OCI-LY7 (cell line): Measurements from ENCODE around the gene MTMR8. TPM values are rescaled to one million over a fixed set of nuclear protein-coding genes. Genes with fewer than 3 reads are reported as not detected.

ENCODE experiments used
- total RNA-seq, 2 experiments: library from RNA; depleted of rRNA in 1 of 2; stranded (reverse); fragments of >200 nt in 1 of 2; shearing (Covaris generic) in 1 of 2; gene quantifications; 2 replicates each; pipeline ENCODE4 v1.2.3, GENCODE V29; 2014 to 2022

MTMR8 gene
- total RNA-seq, 2 experiments from 2014 or later, result 5.9 to 8.5 TPM

Other genes with a start within 250 kb of the MTMR8 start
- 7.0 and 7.1 TPM in 2 replicates for gene AMER1, start 189.7 kb downstream of the MTMR8 start, total RNA-seq (2014; rRNA removed; shearing (Covaris generic))
- 7.4 TPM in 2 replicates for gene AMER1, start 189.7 kb downstream of the MTMR8 start, total RNA-seq (2022)
- gene ASB12, start 164.8 kb downstream of the MTMR8 start, total RNA-seq (2014; rRNA removed; shearing (Covaris generic)), result 0.66 and 1.5 TPM in 2 replicates
- gene ASB12, start 164.8 kb downstream of the MTMR8 start, total RNA-seq (2022), result 0.30 and 0.51 TPM in 2 replicates